ENCODE data around the gene ITGB5.

ITGB5 gene

DNA sequence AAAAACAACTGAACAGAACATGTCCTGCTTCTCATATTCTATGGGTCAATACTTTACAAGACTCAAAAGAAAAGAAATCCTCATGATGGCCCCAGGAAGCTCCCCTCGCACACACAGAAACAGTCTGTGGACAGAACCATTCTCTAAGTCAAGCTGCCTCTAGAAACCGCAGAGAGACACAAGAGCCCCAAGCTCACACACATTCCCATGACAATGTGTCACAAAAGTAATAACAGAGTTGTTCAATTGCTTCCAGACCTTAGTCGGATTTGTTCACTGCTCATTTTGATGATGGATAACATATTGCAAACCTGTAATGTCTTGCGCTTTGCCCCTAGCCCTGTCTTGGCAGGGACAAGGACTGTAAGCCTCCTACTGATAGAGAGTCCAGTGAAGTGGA is 96.0 kb downstream of the ITGB5 start:
- TF ChIP-seq TAF1 (IDR thresholded peaks at IDR 0.05; ENCODE audit: low read depth), result no peak
- TF ChIP-seq, protein P1, sequence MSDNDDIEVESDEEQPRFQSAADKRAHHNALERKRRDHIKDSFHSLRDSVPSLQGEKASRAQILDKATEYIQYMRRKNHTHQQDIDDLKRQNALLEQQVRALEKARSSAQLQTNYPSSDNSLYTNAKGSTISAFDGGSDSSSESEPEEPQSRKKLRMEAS (IDR thresholded peaks at IDR 0.05), result no peak

DNA sequence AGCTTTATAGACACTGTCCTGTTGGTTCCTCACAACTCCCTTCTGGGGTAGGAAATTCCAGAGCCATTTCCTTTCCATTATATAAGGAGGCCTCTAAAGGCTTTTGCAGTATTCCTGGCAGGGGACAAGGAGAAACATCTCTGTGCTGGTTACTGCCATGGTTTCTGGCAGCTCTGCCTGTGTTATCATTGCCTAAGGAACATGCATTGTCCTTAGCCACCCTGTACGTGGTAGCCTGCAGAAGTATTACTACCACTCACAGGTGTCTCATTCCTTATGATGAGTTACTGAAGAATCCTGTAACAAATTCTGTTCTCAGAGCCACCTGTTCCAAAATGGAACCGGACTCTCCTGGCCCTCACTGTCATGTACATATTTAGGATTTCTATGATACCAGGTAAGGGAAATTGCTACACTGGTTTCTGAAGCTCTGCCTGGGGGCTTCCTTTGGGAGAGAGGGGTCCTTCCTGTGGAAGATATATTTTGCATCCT is 98.9 kb downstream of the ITGB5 start:
- no peak for TF ChIP-seq YY1 (IDR thresholded peaks at IDR 0.05; ENCODE audit: low read depth)
- no peak for TF ChIP-seq NFIC (IDR thresholded peaks at IDR 0.05)
- TF ChIP-seq TEAD4 (IDR thresholded peaks at IDR 0.05), result no peak
- no peak for TF ChIP-seq CEBPB (IDR thresholded peaks at IDR 0.05)
- TF ChIP-seq, protein P2, sequence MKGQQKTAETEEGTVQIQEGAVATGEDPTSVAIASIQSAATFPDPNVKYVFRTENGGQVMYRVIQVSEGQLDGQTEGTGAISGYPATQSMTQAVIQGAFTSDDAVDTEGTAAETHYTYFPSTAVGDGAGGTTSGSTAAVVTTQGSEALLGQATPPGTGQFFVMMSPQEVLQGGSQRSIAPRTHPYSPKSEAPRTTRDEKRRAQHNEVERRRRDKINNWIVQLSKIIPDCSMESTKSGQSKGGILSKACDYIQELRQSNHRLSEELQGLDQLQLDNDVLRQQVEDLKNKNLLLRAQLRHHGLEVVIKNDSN (IDR thresholded peaks at IDR 0.05), result no peak
- TF ChIP-seq CREB1 (IDR thresholded peaks at IDR 0.05; ENCODE audit: low read depth), result no peak
- TF ChIP-seq TAF1 (IDR thresholded peaks at IDR 0.05; ENCODE audit: low read depth), result no peak
- TF ChIP-seq, protein P3, sequence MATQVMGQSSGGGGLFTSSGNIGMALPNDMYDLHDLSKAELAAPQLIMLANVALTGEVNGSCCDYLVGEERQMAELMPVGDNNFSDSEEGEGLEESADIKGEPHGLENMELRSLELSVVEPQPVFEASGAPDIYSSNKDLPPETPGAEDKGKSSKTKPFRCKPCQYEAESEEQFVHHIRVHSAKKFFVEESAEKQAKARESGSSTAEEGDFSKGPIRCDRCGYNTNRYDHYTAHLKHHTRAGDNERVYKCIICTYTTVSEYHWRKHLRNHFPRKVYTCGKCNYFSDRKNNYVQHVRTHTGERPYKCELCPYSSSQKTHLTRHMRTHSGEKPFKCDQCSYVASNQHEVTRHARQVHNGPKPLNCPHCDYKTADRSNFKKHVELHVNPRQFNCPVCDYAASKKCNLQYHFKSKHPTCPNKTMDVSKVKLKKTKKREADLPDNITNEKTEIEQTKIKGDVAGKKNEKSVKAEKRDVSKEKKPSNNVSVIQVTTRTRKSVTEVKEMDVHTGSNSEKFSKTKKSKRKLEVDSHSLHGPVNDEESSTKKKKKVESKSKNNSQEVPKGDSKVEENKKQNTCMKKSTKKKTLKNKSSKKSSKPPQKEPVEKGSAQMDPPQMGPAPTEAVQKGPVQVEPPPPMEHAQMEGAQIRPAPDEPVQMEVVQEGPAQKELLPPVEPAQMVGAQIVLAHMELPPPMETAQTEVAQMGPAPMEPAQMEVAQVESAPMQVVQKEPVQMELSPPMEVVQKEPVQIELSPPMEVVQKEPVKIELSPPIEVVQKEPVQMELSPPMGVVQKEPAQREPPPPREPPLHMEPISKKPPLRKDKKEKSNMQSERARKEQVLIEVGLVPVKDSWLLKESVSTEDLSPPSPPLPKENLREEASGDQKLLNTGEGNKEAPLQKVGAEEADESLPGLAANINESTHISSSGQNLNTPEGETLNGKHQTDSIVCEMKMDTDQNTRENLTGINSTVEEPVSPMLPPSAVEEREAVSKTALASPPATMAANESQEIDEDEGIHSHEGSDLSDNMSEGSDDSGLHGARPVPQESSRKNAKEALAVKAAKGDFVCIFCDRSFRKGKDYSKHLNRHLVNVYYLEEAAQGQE (IDR thresholded peaks at IDR 0.05; ENCODE audit: low read depth), result no peak
- TF ChIP-seq RAD21 (IDR thresholded peaks at IDR 0.05; ENCODE audit: low read depth), result no peak
- TF ChIP-seq TCF12 (IDR thresholded peaks at IDR 0.05; ENCODE audit: low read depth), result no peak
- TF ChIP-seq EGR1 (IDR thresholded peaks at IDR 0.05), result no peak
- no peak for TF ChIP-seq ZBTB7A (IDR thresholded peaks at IDR 0.05; ENCODE audit: low read depth)
- no peak for TF ChIP-seq EP300 (IDR thresholded peaks at IDR 0.05; ENCODE audit: borderline replicate concordance)
- TF ChIP-seq, protein P1 (IDR thresholded peaks at IDR 0.05), result no peak
- no peak for TF ChIP-seq FOXM1 (IDR thresholded peaks at IDR 0.05; ENCODE audit: borderline replicate concordance, low read depth)

DNA sequence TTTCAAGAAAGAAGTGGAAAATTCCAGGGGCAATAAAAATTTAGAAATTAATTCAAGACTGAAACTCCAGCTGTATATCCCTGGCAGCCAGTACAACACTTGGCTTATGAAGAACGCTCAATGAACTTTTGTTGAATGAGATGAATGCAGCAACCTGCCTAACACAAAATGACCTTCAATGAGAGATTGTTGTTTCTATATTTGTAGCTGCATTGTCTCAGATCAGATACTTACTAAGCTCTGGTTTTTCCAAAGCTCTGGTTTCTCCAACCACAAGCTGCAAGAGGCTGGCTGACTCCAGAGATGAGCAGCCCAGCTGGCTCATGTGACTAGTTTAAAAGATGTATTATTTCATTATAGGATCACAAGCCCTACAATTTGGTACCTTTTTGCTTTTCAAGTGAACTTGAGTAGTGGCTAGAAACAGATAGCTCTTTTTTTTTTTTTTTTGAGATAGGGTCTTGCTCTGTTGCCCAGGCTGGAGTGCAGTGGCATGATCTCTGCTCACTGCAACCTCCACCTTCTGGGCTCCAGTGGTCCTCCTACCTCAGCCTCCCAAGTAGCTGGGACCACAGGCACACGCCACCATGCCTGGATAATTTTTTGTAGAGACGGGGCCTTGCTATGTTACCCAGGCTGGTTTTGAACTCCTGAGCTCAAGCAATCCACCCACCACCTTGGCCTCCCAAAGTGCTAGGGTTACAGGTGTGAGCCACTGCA is 99.5 kb downstream of the ITGB5 start:
- no peak for TF ChIP-seq TAF1 (IDR thresholded peaks at IDR 0.05; ENCODE audit: low read depth)

DNA sequence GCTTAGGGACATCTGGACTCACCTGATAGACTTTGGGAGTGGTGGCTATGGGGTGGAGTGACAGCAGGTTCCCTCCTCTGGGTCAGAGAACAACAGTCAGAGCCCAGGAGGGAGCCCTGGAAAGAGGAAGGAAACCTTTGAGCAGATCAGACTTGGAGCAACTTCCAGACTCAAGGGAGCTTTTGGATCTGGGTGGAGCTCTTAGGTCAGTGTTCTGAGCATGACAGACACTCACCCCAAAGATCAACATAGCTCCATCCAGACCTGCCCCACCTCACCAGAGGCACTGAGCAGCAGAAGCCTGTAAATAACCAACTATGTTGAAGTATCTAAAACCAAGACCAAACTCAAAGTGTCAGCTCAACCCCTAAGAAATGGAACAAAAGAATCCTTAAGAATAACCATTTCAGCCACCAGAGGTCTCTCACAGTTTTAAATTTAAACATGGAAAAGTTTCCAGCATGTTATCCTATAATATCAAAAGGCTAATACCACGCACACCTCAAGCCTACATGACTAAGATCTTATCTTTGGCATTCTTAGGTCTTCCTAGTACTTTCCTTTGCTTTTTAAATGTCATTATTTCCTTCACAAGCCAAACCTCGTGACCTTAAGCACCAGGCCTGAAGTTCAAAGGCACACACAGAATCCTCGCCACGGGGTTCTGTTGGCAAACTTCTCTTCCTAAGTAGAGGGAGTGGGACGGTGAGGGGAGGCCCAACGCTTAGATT is 100.5 kb downstream of the ITGB5 start:
- TF ChIP-seq RAD21 (IDR thresholded peaks at IDR 0.05; ENCODE audit: low read depth) (peak; percentile 45; the same call in 1 of the 2 replicates), ZBTB7A (IDR thresholded peaks at IDR 0.05; ENCODE audit: low read depth) (no peak)

DNA sequence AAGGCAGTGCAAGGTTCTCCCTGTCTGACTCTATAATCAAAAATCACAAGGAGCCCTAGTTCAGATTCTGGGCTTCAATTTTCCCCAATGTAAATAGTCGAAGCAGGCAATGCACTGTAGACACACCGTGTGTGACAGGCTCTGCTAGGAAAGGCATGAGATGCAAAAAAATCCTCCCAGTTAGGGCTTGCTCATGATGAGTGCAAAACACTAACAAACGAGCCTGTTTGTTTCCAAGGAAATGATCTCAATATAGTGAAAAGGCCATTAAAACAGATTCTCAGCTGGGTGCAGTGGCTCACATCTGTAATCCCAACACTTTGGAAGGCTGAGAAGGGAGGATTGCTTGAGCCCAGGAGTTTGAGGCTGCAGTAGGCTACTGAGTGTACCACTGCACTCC is 101.2 kb downstream of the ITGB5 start:
- TF ChIP-seq RAD21 (IDR thresholded peaks at IDR 0.05; ENCODE audit: low read depth) (no peak), TEAD4 (IDR thresholded peaks at IDR 0.05) (no peak), CREB1 (IDR thresholded peaks at IDR 0.05; ENCODE audit: low read depth) (no peak), EGR1 (IDR thresholded peaks at IDR 0.05) (no peak), YY1 (IDR thresholded peaks at IDR 0.05; ENCODE audit: low read depth) (no peak), TCF12 (IDR thresholded peaks at IDR 0.05; ENCODE audit: low read depth) (no peak), EP300 (IDR thresholded peaks at IDR 0.05; ENCODE audit: borderline replicate concordance) (no peak), ZBTB7A (IDR thresholded peaks at IDR 0.05; ENCODE audit: low read depth) (no peak), TAF1 (IDR thresholded peaks at IDR 0.05; ENCODE audit: low read depth) (no peak), NFIC (IDR thresholded peaks at IDR 0.05) (no peak), CEBPB (IDR thresholded peaks at IDR 0.05) (no peak), FOXM1 (IDR thresholded peaks at IDR 0.05; ENCODE audit: borderline replicate concordance, low read depth) (no peak)
- TF ChIP-seq, protein P1 (IDR thresholded peaks at IDR 0.05), result no peak
- TF ChIP-seq, protein P3 (IDR thresholded peaks at IDR 0.05; ENCODE audit: low read depth), result no peak
- TF ChIP-seq, protein P2 (IDR thresholded peaks at IDR 0.05), result no peak

Measured in Ishikawa (cell line).